GM12865 (cell line): Measurements from ENCODE around the gene CEBPB.

ENCODE experiments used
- DNase-seq: peaks from one replicate; pipeline ENCODE4 v3.0.0; 2010; ENCODE audit warnings: low read depth
- H3K4me3 ChIP-seq: 2 replicates; pipeline ENCODE4 v1.5.1; 2011; ENCODE audit warnings: mild to moderate bottlenecking, low read depth, low read length, control low read depth
- TF ChIP-seq, protein P1 (sequence below): IDR thresholded peaks from 2 replicates; pipeline ENCODE4 v1.5.1; 2011; ENCODE audit warnings: low read length, control low read depth, low read depth, inconsistent platforms; ENCODE audit not compliant: insufficient read depth; ENCODE audit errors: missing control alignments

Gene CEBPB

GRCh38 chr20:50194831-50195523 is 4.3 kb downstream of the CEBPB start:
- TF ChIP-seq, protein P1, sequence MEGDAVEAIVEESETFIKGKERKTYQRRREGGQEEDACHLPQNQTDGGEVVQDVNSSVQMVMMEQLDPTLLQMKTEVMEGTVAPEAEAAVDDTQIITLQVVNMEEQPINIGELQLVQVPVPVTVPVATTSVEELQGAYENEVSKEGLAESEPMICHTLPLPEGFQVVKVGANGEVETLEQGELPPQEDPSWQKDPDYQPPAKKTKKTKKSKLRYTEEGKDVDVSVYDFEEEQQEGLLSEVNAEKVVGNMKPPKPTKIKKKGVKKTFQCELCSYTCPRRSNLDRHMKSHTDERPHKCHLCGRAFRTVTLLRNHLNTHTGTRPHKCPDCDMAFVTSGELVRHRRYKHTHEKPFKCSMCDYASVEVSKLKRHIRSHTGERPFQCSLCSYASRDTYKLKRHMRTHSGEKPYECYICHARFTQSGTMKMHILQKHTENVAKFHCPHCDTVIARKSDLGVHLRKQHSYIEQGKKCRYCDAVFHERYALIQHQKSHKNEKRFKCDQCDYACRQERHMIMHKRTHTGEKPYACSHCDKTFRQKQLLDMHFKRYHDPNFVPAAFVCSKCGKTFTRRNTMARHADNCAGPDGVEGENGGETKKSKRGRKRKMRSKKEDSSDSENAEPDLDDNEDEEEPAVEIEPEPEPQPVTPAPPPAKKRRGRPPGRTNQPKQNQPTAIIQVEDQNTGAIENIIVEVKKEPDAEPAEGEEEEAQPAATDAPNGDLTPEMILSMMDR: no peak
- DNase-seq: no peak
- no peak overlapping the region for H3K4me3 ChIP-seq

DNA sequence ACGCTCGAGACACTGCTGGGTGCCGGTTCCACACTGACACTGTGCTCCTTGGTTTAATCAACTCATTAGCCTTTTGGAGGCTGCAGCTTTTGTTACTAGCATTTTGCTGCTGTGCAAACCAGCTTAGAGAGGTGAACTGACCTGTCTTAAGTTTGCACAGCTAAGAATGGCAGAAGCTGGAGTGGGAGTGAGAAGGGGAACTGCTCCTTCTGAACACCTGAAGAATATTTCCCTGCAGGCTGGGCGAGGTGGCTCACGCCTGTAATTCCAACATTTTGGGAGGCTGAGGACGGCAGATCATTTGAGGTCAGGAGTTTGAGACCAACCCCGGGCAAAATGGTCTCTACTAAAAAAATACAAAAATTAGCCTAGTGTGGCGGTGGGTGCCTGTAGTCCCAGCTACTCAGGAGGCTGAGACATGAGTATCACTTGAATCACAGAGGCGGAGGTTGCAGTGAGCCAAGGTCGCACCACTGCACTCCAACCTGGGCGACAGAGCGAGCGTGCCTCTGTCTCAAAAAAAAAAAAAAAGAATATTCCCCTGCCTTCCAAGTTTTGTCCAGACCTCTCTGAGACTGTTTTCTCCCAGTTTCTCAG is 5.0 kb downstream of the CEBPB start:
- TF ChIP-seq, protein P1: no peak
- DNase-seq: no peak
- no peak overlapping the region for H3K4me3 ChIP-seq

- no peak overlapping the region for H3K4me3 ChIP-seq
- DNase-seq: no peak
- TF ChIP-seq, protein P1: no peak
Measured at GRCh38 chr20:50196248-50196647, 5.6 kb downstream of the CEBPB start.

- no peak for DNase-seq
- TF ChIP-seq, protein P1: no peak
- H3K4me3 ChIP-seq: no peak overlapping the region
Measured at GRCh38 chr20:50196896-50197295, 6.3 kb downstream of the CEBPB start.

DNA sequence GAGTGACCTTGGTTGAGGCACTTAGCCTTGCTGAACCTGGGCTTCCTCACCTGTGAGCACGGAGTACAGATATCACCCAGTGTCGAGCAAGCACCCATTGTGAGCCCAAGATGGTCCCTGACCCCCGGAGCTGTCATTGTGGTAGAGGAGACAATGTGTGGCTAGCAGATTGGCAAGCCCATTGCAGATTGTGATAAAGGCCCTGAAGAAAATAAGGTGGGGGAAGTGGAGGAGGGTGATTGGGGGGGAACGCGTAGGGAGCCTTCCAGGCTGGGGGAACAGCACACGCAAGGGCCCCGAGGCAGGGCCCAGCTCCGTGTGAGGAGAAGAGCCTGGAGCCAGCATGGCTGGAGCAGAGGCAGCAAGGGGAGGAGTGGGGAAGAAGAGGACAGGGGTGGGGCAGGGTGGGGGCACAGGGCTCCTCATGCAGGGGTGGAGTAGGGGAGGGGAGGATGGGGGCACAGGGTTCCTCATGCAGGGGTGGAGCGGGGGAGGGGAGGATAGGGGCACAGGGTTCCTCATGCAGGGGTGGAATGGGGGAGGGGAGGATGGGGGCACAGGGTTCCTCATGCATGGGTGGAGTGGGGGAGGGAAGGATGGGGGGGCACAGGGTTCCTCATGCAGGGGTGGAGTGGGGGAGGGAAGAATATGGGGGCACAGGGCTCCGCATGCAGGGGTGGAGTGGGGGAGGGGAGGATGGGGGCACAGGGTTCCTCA is 7.0 kb downstream of the CEBPB start:
- no peak for DNase-seq

DNA sequence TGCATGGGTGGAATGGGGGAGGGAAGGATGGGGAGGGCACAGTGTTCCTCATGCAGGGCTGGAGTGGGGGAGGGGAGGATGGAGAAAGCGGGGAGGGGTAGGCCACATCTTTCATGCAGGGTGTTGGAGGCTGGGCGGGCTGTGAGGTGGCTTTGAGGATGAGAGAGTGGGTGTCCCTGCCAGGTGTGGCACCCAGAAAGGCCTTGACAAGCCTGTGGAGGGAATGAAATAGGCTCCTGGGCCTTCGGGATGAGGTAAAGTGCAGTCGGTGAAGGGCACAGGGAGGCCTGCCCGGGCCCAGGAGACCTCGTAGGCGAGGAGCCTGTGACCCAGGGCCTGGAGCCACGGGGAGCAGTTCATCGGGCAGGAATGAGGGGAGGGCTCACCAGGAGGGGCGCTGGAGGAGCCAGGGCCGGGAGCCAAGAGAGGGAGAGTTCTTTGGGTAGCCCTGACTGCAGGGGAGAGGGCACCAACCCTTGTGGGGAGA is 7.6 kb downstream of the CEBPB start:
- TF ChIP-seq, protein P1: no peak
- no peak overlapping the region for H3K4me3 ChIP-seq
- DNase-seq: no peak

More for the DNA sequence above, 7.0 kb downstream of the CEBPB start:
- TF ChIP-seq, protein P1: no peak
- no peak overlapping the region for H3K4me3 ChIP-seq
